GM12875 (cell line): ENCODE measurements around the gene ATP8B1.
"Not testable (repeated sequence)": the region's sequence is repeated elsewhere in the genome, so short reads cannot be mapped to it uniquely, and the experiment has no call there.

ENCODE experiments used
- H3K4me3 ChIP-seq: one replicate; pipeline ENCODE4 v1.5.1; 2011; ENCODE audit warnings: low read depth, low read length, control low read depth
- TF ChIP-seq, protein P1 (sequence below): IDR thresholded peaks from 2 replicates; pipeline ENCODE4 v1.5.1; 2011; ENCODE audit warnings: low read depth, mild to moderate bottlenecking, control low read depth, inconsistent platforms, low read length, moderate library complexity, borderline replicate concordance; ENCODE audit not compliant: insufficient read depth

Gene ATP8B1

DNA sequence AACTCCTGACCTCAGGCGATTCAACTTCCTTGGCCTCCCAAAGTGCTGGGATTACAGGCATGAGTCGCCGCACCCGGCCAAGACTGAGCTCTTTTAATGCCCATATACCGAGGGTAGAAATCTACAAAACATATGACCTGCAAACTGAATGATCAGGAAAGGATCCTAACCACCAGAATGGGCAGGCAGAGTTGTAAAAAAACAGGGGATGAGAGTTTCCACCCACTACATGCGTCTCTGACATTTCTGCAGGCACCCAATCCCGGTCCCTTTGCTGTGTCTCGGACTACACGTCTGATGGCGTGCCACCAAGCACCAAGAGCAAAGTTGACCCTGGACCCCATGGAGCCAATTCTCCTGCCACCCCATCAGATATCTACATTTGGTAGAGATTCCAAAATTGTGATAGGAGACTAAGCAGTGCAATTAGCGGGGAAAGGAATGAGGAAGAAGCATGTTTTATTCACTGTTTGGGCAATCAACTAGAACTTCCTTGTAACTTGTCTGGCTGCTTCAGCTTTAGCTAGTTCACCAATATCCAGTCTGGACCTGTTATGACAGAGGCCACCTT lies 74.1 kb downstream of the ATP8B1 start:
- no peak overlapping the region for H3K4me3 ChIP-seq
- TF ChIP-seq, protein P1, sequence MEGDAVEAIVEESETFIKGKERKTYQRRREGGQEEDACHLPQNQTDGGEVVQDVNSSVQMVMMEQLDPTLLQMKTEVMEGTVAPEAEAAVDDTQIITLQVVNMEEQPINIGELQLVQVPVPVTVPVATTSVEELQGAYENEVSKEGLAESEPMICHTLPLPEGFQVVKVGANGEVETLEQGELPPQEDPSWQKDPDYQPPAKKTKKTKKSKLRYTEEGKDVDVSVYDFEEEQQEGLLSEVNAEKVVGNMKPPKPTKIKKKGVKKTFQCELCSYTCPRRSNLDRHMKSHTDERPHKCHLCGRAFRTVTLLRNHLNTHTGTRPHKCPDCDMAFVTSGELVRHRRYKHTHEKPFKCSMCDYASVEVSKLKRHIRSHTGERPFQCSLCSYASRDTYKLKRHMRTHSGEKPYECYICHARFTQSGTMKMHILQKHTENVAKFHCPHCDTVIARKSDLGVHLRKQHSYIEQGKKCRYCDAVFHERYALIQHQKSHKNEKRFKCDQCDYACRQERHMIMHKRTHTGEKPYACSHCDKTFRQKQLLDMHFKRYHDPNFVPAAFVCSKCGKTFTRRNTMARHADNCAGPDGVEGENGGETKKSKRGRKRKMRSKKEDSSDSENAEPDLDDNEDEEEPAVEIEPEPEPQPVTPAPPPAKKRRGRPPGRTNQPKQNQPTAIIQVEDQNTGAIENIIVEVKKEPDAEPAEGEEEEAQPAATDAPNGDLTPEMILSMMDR = no peak

DNA sequence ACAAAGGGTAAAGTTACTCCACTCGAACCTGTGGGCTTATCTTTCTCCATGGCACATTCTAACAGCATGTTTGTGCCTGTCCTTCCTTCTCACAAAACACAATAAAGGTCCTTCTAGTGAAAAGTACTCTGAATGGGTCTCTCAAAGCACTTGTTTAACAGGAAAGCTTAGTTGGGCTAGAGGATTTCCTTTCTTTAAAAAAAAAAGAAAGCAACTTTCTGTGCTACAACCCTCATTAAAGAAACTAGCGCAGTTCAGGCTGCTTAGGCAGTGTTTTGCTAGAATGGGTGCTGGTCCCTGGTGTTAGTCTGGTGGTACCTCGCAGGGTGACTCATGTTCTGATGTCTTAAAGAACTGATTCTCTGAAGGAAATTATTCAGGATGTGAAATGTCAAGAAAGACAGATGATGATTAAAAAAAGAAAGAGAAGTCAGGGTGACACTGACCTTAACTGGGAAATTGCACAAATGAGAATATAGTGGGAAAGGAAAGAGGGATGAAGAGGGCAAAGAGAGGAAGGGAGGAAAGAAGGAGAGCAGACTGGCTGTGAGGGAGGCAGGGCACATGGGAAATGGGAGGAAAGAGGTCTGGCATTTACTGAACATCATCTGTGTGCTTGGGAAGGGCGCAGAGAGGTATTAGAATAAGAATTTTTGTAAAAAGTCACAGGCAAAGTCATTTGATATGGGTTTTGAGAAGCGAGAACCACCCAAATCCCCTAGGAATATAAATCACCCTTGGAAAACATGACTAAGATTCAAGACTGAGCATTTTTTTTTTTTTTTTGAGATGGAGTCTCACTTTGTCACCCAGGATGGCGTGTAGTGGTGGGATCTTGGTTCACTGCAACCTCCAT lies 74.9 kb downstream of the ATP8B1 start:
- no peak overlapping the region for H3K4me3 ChIP-seq
- TF ChIP-seq, protein P1 = no peak

DNA sequence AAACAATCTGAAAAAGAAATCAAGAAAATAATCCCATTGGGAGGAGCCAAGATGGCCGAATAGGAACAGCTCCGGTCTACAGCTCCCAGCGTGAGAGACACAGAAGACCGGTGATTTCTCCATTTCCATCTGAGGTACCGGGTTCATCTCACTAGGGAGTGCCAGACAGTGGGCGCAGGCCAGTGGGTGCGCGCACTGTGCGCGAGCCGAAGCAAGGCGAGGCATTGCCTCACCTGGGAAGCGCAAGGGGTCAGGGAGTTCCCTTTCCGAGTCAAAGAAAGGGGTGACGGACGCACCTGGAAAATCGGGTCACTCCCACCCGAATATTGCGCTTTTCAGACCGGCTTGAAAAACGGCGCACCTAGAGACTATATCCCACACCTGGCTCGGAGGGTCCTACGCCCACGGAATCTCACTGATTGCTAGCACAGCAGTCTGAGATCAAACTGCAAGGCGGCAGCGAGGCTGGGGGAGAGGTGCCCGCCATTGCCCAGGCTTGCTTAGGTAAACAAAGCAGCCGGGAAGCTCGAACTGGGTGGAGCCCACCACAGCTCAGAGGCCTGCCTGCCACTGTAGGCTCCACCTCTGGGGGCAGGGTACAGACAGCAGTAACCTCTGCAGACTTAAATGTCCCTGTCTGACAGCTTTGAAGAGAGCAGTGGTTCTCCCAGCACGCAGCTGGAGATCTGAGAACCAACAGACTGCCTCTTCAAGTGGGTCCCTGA lies 83.7 kb downstream of the ATP8B1 start:
- H3K4me3 ChIP-seq = not testable (repeated sequence)

DNA sequence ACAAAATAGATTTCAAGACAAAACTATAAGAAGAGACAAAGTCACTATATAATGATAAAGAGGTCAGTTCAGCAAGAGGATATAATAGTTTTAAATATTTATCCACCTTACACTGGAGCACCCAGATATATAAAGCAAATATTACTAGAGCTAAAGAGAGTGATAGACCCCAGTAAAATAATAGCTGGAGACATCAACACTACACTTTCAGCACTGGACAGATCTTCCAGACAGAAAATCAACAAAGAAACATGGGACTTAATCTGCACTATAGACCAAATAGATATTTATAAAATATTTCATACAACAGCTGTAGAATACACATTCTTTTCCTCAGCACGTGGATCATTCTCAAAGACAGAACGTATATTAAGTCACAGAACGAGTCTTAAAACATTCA lies 86.6 kb downstream of the ATP8B1 start:
- TF ChIP-seq, protein P1 = no peak

DNA sequence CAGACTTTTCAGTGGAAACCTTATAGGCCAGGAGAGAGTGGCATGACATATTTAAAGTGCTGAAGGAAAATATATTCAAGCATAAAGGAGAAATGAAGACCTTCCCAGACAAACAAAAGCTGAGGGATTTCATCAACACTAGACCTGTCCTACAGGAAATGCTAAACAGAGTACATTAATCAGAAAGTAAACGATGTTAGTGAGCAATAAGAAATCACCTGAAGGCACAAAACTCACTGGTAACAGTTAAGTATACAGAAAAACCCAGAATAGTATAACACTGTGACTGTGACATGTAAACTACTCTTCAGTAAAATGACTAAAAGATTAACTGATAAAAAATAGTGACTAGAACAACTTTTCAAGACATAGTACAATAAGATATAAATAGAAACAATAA lies 87.4 kb downstream of the ATP8B1 start:
- no peak overlapping the region for H3K4me3 ChIP-seq
- TF ChIP-seq, protein P1 = no peak

More for the DNA sequence above, 86.6 kb downstream of the ATP8B1 start:
- H3K4me3 ChIP-seq = no peak overlapping the region

DNA sequence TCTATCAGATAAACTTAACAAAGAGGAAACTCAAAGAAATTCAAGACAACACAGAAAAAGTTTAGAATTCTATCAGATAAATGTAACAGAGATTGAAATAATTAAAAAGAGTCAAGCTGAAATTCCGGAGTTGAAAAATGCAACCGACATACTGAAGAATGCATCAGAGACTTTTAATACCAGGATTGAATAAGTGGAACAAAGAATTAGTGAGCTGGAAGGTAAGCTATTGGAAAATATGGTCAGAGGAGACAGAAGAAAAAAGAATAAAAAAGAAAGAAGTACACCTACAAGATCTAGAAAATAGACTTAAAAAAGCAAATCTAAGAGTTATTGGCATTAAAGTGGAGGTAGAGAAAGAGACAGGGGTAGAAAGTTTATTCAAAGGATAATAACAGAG lies 88.0 kb downstream of the ATP8B1 start:
- TF ChIP-seq, protein P1 = no peak
- H3K4me3 ChIP-seq = no peak overlapping the region

DNA sequence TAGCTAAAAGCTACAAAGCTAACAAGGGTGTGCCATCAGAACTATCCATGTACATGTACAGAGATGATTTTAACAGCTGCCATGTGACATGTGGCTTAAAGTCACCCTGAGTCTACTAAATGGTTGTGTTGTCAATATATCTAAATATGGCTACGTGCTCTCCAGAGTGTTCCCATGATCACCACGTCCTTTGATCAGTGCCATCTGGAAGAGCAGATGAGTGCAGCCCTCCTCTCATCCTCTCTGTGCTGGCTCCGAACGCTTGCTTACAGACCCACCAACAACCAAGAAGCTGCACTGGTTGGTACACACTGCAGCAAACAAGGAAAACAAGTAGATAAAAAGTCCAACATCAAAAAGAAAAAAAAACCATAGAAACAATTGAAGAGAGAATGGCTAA lies 92.9 kb downstream of the ATP8B1 start:
- TF ChIP-seq, protein P1 = no peak

More for the DNA sequence above, 92.9 kb downstream of the ATP8B1 start:
- no peak overlapping the region for H3K4me3 ChIP-seq
